SJCRH30 (cell line): ENCODE measurements around the gene GSAP. TPM values are rescaled to one million over a fixed set of nuclear protein-coding genes. Genes with fewer than 3 reads are reported as not detected.
A peak's percentile ranks its signal among the peaks of the same experiment; 100 is the strongest.
"Not testable (repeated sequence)": the region's sequence is repeated elsewhere in the genome, so short reads cannot be mapped to it uniquely, and the experiment has no call there.

Experiments
- DNase-seq, 2 experiments: peaks; one replicate each; pipeline ENCODE4 v3.0.0-alpha.2; 2015 to 2020
- H3K27ac ChIP-seq: fragments of 250-450 bp; sonication (Bioruptor Pico); 2 replicates; pipeline ENCODE4 v1.5.1; 2020; ENCODE audit warnings: mild to moderate bottlenecking, moderate library complexity
- H3K27me3 ChIP-seq: fragments of 250-450 bp; sonication (Bioruptor Pico); 2 replicates; pipeline ENCODE4 v1.5.1; 2020; ENCODE audit warnings: mild to moderate bottlenecking, moderate library complexity
- H3K36me3 ChIP-seq: fragments of 250-450 bp; sonication (Bioruptor Pico); 2 replicates; pipeline ENCODE4 v1.5.1; 2020; ENCODE audit warnings: mild to moderate bottlenecking, moderate library complexity
- H3K4me1 ChIP-seq: fragments of 250-450 bp; sonication (Bioruptor Pico); 2 replicates; pipeline ENCODE4 v1.5.1; 2020; ENCODE audit warnings: mild to moderate bottlenecking, moderate library complexity
- H3K4me3 ChIP-seq: fragments of 250-450 bp; sonication (Bioruptor Pico); 2 replicates; pipeline ENCODE4 v1.5.1; 2020; ENCODE audit warnings: mild to moderate bottlenecking, moderate library complexity
- H3K9me3 ChIP-seq: fragments of 250-450 bp; sonication (Bioruptor Pico); replicated peaks from 2 replicates; pipeline ENCODE4 v1.5.1; 2020; ENCODE audit warnings: mild to moderate bottlenecking, moderate library complexity
- total RNA-seq: library from RNA; depleted of rRNA; stranded (reverse); fragments of >200 nt; shearing (Covaris generic); gene quantifications from 2 replicates; pipeline ENCODE4 v1.2.3, GENCODE V29; 2014

The GSAP gene
- total RNA-seq, 1 experiment from 2014 or later, result not detected

GRCh38 chr7:77351539-77352004, 64.6 kb downstream of the GSAP start:
- no peaks in the 10 kb centered on the region for H3K9me3 ChIP-seq
- H3K36me3 ChIP-seq, result no peaks in the 10 kb centered on the region
- no peak overlapping the region for H3K4me3 ChIP-seq
- H3K27me3 ChIP-seq, result 0 out of 2 replicates have a peak, but pooled peaks cover 3% of the 10 kb centered on the region
- DNase-seq, result peak; percentile 28 to 40
- H3K4me1 ChIP-seq, result peaks cover 10% of the 10 kb centered on the region; the same call in 1 of the 2 replicates
- no peak overlapping the region for H3K27ac ChIP-seq

GRCh38 chr7:77349141-77349540, 67.0 kb downstream of the GSAP start:
- no peaks in the 10 kb centered on the region for H3K9me3 ChIP-seq

GRCh38 chr7:77348371-77348813, 67.8 kb downstream of the GSAP start:
- no peaks in the 10 kb centered on the region for H3K36me3 ChIP-seq
- DNase-seq, result peak; percentile 15 to 37

More at GRCh38 chr7:77349141-77349540, 67.0 kb downstream of the GSAP start:
- DNase-seq, result no peak
- H3K27ac ChIP-seq, result no peak overlapping the region
- H3K4me1 ChIP-seq, result peaks cover 10% of the 10 kb centered on the region; the same call in 1 of the 2 replicates
- H3K27me3 ChIP-seq, result no peaks in the 10 kb centered on the region
- no peaks in the 10 kb centered on the region for H3K36me3 ChIP-seq
- no peak overlapping the region for H3K4me3 ChIP-seq

GRCh38 chr7:77346441-77346840, 69.7 kb downstream of the GSAP start:
- Histone ChIP-seq H3K27ac (no peak overlapping the region), H3K4me3 (no peak overlapping the region), H3K4me1 (peaks cover 10% of the 10 kb centered on the region; the same call in 1 of the 2 replicates), H3K36me3 (no peaks in the 10 kb centered on the region), H3K27me3 (no peaks in the 10 kb centered on the region), H3K9me3 (no peaks in the 10 kb centered on the region)
- DNase-seq, result no peak

More at GRCh38 chr7:77348371-77348813, 67.8 kb downstream of the GSAP start:
- Histone ChIP-seq H3K4me1 (peaks cover 10% of the 10 kb centered on the region; the same call in 1 of the 2 replicates), H3K9me3 (no peaks in the 10 kb centered on the region), H3K4me3 (no peak overlapping the region), H3K27me3 (no peaks in the 10 kb centered on the region), H3K27ac (no peak overlapping the region)

GRCh38 chr7:77345426-77345825, 70.7 kb downstream of the GSAP start:
- H3K9me3 ChIP-seq, H3K36me3 ChIP-seq, H3K4me3 ChIP-seq, DNase-seq, H3K27ac ChIP-seq, H3K27me3 ChIP-seq: not testable (repeated sequence)
- H3K4me1 ChIP-seq, result peaks cover 10% of the 10 kb centered on the region; the same call in 1 of the 2 replicates

GRCh38 chr7:77339726-77340125, 76.4 kb downstream of the GSAP start:
- Histone ChIP-seq H3K27ac (no peak overlapping the region), H3K9me3 (no peaks in the 10 kb centered on the region), H3K36me3 (no peaks in the 10 kb centered on the region), H3K4me1 (no peaks in the 10 kb centered on the region), H3K27me3 (no peaks in the 10 kb centered on the region), H3K4me3 (no peak overlapping the region)
- no peak for DNase-seq

- H3K9me3 ChIP-seq, result no peaks in the 10 kb centered on the region
- H3K4me1 ChIP-seq, result no peaks in the 10 kb centered on the region
- no peak for DNase-seq
- H3K4me3 ChIP-seq, result no peak overlapping the region
- no peak overlapping the region for H3K27ac ChIP-seq
- no peaks in the 10 kb centered on the region for H3K27me3 ChIP-seq
- H3K36me3 ChIP-seq, result no peaks in the 10 kb centered on the region
Measured at GRCh38 chr7:77338883-77339629, 77.1 kb downstream of the GSAP start.

- Histone ChIP-seq H3K4me3 (no peak overlapping the region), H3K4me1 (no peaks in the 10 kb centered on the region), H3K36me3 (no peaks in the 10 kb centered on the region), H3K27me3 (no peaks in the 10 kb centered on the region), H3K27ac (no peak overlapping the region), H3K9me3 (no peaks in the 10 kb centered on the region)
- DNase-seq, result no peak
Measured at GRCh38 chr7:77338260-77338659, 77.9 kb downstream of the GSAP start.

GRCh38 chr7:77337456-77337990, 78.6 kb downstream of the GSAP start:
- Histone ChIP-seq H3K4me3 (no peak overlapping the region), H3K9me3 (no peaks in the 10 kb centered on the region), H3K27ac (no peak overlapping the region), H3K4me1 (no peaks in the 10 kb centered on the region), H3K27me3 (no peaks in the 10 kb centered on the region), H3K36me3 (no peaks in the 10 kb centered on the region)
- no peak for DNase-seq

GRCh38 chr7:77335581-77335980, 80.6 kb downstream of the GSAP start:
- H3K4me1 ChIP-seq, result peaks cover 5% of the 10 kb centered on the region
- H3K36me3 ChIP-seq, result no peaks in the 10 kb centered on the region
- no peak for DNase-seq
- H3K9me3 ChIP-seq, result no peaks in the 10 kb centered on the region
- H3K27ac ChIP-seq, result no peak overlapping the region
- no peak overlapping the region for H3K4me3 ChIP-seq
- H3K27me3 ChIP-seq, result no peaks in the 10 kb centered on the region

GRCh38 chr7:77334039-77334438, 82.1 kb downstream of the GSAP start:
- not testable (repeated sequence) for H3K4me1 ChIP-seq, DNase-seq, H3K27me3 ChIP-seq, H3K4me3 ChIP-seq, H3K27ac ChIP-seq, H3K36me3 ChIP-seq, H3K9me3 ChIP-seq

- H3K4me1 ChIP-seq, result peaks cover 6% of the 10 kb centered on the region
- no peaks in the 10 kb centered on the region for H3K36me3 ChIP-seq
- H3K27me3 ChIP-seq, result no peaks in the 10 kb centered on the region
- H3K9me3 ChIP-seq, result no peaks in the 10 kb centered on the region
- H3K27ac ChIP-seq, result no peak overlapping the region
- no peak overlapping the region for H3K4me3 ChIP-seq
- DNase-seq, result peak; percentile 77 to 92
Measured at GRCh38 chr7:77331938-77332695, 84.0 kb downstream of the GSAP start.

GRCh38 chr7:77330169-77330882, 85.8 kb downstream of the GSAP start:
- H3K4me3 ChIP-seq, result no peak overlapping the region
- no peaks in the 10 kb centered on the region for H3K36me3 ChIP-seq
- no peak overlapping the region for H3K27ac ChIP-seq
- H3K27me3 ChIP-seq, result no peaks in the 10 kb centered on the region
- H3K4me1 ChIP-seq, result peaks cover 6% of the 10 kb centered on the region
- DNase-seq, result no peak
- H3K9me3 ChIP-seq, result no peaks in the 10 kb centered on the region

- no peaks in the 10 kb centered on the region for H3K9me3 ChIP-seq
- H3K27ac ChIP-seq, result no peak overlapping the region
- DNase-seq, result no peak
- H3K27me3 ChIP-seq, result no peaks in the 10 kb centered on the region
- H3K36me3 ChIP-seq, result no peaks in the 10 kb centered on the region
- no peak overlapping the region for H3K4me3 ChIP-seq
- peaks cover 6% of the 10 kb centered on the region for H3K4me1 ChIP-seq
Measured at GRCh38 chr7:77329466-77330168, 86.5 kb downstream of the GSAP start.
